HG03442 (cell line): Measurements from ENCODE around the gene TLR8.

Experiments used
- ATAC-seq: cut with Tn5 transposase; IDR thresholded peaks from one replicate; pipeline ENCODE4 v1.9.1; 2021; ENCODE audit warnings: mild to moderate bottlenecking, moderate library complexity; ENCODE audit not compliant: unreplicated experiment

Gene TLR8

GRCh38 chrX:12906046-12906761 lies at the start of gene TLR8:
TLR8 (plus strand) TSS chrX:12906620; CDS start chrX:12906707, 87 bp downstream.
- ATAC-seq = no peak

GRCh38 chrX:12865359-12865758 lies 41.1 kb upstream of the TLR8 start:
- ATAC-seq = no peak

DNA sequence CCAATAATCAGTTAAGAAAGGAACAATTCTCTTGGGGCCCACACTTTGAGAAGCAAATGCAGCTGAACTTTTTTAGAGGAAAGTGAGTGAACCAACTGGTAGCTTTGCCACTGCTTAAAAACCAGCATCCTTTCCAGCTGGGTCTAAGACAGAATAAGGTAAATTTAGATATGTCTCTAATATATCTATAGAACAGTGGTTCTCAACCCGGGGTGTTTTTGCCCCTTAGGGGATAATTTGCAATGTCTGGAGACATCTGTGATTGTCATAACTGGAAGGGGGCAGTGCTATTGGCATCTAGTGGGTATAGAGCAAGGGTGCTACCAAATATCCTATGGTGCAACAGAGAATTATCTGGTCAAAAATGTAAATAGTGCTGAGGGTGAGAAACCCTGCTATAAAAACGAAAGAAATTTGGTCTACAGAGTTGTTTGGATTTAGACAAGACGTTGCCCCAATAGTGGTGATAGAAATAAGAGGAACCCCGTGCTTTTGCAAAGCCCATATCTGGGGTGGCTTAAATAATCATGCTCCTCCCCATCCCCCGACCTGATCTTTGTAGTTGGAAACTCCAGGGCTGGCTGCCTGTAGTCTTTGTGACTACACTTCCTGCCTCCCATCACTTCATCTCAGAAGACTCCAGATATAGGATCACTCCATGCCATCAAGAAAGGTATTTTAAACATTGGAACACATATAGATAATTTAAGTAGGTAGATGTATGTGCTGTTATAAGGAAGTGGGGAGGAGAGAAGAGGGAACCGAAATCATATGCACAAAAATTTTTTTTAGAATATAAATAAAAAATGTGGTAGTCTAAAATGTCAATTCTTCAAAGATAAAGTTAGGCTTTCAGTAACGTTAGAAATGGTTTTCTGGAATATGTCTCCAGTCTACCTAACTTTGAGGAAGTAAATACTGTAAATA lies 39.7 kb upstream of the TLR8 start, which contains the start of gene TLR7:
TSS of gene TLR7 (plus strand) at position 622 of the 927 bp plus-strand sequence. CDS start 507 bp downstream, outside the sequence.
- no peak for ATAC-seq

DNA sequence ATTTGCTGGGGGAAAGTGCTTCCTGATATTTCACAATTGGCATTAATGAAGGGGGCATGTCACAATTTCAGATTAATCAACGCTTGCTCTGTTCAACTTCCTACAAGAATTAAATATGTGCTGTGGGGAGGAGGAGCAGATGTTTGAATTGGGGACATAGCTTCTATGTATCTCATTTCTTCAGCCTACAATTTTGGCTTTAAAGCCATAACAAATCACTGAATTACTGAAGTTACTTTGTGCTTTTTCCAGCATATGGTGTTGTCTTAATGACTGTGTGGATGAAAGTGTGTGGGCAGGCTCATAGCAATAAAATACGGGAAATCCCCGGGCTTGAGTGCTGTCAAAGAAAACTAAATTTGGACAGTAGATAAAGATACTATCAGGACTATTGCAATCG lies 38.7 kb upstream of the TLR8 start:
- ATAC-seq = no peak

DNA sequence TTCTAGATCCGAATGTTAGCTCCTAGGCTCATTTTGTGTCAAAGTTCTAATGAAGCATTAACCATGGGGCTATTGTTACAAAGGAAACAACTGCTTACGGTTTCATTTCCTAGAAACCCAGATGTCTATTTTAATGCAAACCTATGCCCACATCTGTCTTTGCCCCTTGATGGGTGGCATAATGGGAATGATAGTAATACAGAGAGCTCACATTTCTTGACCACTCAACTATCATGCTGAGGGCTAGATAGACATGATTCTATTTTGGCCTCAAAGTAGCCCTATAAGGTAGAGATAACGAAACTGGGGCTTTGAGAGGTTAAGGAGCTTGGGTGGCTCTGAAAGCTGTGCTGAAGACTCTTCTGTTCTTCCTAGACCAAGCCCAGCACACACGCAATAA lies 37.7 kb upstream of the TLR8 start:
- peak; percentile 72 for ATAC-seq

- ATAC-seq = no peak
Observed at GRCh38 chrX:12871257-12871656, 35.2 kb upstream of the TLR8 start.

DNA sequence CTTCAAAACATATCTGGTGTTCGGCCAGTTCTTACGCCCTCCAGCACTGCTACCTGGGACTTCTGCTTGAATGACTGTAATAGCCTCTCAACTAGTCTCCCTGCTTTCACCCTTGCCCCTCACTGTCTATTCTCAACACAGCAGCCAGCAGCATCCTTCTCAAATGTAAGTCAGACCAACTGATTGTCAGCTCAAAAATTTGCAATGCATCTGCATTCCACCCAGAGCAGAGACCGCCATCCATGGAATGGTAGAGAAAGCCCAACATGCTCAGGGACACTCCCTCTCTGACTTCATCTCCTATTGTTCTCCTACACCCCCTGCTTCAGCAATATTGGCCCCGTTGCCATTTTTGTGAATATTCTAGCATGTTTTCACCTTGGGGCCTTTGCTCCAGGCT lies 33.7 kb upstream of the TLR8 start:
- ATAC-seq = no peak

DNA sequence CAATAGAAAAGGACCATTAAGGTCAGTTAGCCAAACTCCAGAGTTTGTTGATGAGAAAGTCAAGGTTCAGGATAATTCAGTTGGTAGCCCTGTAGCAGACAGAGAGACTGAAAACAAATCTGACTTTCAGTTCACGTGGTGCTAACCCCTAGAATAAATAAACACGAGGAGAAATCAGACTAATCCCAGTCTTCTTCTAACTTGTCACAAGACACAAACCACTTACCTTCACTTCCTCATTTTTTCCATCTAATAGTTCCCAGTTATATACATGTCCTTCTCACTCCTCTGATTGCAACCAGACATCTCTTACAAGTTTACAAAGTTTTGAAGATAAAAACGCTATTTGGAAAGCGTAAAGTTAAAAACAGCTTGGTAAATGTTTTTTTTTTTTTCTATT lies 31.8 kb upstream of the TLR8 start:
- ATAC-seq = no peak

- ATAC-seq = no peak
Observed at GRCh38 chrX:12877386-12877785, 29.0 kb upstream of the TLR8 start.

DNA sequence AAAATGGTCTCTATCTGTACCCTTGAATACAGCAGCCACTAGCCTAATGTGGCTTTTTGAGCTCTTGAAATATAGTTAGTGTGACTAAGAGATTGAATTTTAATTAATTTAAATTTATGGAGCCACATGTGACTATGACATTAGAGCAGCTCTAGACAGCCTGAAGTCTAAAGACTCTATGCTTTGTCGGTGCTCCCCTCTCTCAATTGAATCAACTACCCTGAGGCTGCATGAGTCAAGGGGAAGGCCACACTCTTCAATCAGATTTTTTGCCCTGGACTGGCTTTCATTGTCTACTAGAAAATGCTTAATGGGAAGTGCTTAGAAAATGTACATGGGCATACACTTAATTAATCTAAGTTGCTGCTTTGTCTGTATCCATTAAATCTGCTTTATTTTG lies 27.9 kb upstream of the TLR8 start:
- no peak for ATAC-seq

GRCh38 chrX:12881914-12882313 lies 24.5 kb upstream of the TLR8 start:
- no peak for ATAC-seq

DNA sequence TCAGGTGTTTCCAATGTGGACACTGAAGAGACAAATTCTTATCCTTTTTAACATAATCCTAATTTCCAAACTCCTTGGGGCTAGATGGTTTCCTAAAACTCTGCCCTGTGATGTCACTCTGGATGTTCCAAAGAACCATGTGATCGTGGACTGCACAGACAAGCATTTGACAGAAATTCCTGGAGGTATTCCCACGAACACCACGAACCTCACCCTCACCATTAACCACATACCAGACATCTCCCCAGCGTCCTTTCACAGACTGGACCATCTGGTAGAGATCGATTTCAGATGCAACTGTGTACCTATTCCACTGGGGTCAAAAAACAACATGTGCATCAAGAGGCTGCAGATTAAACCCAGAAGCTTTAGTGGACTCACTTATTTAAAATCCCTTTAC lies 20.9 kb upstream of the TLR8 start:
- ATAC-seq = no peak

GRCh38 chrX:12886545-12886944 lies 19.9 kb upstream of the TLR8 start:
- ATAC-seq = no peak

DNA sequence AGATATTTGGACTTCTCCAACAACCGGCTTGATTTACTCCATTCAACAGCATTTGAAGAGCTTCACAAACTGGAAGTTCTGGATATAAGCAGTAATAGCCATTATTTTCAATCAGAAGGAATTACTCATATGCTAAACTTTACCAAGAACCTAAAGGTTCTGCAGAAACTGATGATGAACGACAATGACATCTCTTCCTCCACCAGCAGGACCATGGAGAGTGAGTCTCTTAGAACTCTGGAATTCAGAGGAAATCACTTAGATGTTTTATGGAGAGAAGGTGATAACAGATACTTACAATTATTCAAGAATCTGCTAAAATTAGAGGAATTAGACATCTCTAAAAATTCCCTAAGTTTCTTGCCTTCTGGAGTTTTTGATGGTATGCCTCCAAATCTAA lies 19.3 kb upstream of the TLR8 start:
- ATAC-seq = no peak

- ATAC-seq = no peak
Observed at GRCh38 chrX:12887767-12888166, 18.7 kb upstream of the TLR8 start.

- ATAC-seq = peak; percentile 58
Observed at GRCh38 chrX:12890467-12890866, 16.0 kb upstream of the TLR8 start.

GRCh38 chrX:12891171-12891570 lies 15.2 kb upstream of the TLR8 start:
- ATAC-seq = no peak

DNA sequence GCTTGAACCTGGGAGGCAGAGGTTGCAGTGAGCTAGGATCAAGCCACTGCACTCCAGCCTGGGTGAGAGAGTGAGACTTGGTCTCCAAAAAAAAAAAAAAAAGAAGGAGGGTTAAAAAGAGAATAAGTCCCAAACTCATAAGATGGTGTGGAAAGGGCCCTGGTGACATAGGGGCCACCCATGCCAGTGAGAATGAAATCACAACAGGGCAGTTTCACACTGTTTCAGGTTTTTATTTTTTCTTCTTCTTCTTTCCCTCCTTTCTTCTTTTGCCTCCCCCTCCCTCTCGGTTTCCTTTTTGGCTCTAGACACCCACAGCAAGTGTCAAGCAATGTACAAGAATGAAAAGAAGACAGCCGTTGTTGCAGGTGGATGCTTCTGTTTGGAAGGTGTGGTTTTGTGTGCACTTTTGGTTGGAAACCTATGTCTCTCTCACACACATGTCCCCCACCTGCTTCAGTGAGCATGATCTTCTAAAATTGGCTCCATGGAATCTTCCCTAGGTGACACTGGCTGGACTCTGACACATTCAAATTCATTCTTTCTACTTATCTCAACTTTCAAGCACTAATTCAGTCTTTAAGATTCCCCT lies 14.4 kb upstream of the TLR8 start:
- ATAC-seq = no peak

DNA sequence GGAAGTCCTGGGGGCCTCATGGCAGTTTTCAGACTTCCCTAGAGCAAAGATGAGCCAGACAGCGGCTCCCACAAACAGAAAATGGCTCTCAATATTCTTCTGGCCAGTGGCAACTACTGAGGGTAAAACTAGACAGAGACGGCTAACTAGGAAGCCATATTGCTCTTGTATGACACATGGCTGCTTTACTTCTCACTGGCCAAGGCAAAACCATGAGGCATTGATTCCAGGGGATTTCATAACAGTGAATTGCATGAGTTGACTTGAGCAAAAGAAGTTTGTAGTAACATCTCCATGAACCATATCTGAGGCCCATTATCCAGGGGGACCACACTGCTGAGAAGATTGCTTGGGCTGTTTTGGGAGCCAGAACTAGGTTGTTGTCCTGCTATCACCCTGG lies 13.7 kb upstream of the TLR8 start:
- ATAC-seq = no peak

GRCh38 chrX:12894074-12895030 lies 12.1 kb upstream of the TLR8 start:
- no peak for ATAC-seq

DNA sequence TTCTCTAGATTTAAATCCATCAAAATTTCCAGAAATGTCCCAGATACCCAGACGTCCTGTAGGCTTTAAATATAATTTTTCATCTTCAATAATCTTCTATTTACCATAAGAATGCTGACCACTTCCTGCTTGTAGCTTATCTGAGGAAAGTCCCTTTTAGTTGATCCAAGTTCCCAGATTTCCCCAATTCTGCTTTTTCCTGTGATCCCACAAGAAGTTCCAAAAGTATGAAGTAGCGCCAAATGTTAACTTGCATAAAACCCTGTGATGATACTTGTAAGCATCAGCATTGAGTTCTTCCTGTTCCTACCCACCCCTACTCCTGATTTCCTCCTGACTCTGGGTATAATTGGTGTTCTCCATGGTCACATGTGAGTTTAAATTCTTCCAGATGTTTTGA lies 10.6 kb upstream of the TLR8 start:
- no peak for ATAC-seq
